ENCODE measurements around the gene FLRT2.

FLRT2 gene

DNA sequence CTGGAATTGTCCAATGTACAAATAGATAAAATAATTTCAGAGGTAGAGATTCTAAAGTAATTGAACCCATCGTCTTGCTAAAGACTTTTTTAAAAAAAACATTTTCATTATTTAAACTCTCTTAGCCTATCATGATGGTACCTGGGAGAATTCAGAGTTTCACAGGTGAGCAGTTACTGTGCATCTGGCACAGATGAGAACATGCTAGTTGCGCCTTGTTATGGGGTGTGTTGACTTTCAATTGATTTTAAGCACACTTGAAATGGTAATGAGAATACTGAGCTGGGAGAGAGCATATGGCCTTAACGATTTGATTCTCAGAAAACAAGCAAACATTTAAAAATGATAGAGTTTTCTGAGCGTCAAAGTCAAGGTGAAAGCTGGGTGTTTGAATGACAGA is 66.6 kb downstream of the FLRT2 start:
- no peak for DNase-seq (ENCODE audit: low read depth, low spot score)

GRCh38 chr14:85597701-85598100 is 67.8 kb downstream of the FLRT2 start:
- no peak for DNase-seq (ENCODE audit: low read depth, low spot score)

DNA sequence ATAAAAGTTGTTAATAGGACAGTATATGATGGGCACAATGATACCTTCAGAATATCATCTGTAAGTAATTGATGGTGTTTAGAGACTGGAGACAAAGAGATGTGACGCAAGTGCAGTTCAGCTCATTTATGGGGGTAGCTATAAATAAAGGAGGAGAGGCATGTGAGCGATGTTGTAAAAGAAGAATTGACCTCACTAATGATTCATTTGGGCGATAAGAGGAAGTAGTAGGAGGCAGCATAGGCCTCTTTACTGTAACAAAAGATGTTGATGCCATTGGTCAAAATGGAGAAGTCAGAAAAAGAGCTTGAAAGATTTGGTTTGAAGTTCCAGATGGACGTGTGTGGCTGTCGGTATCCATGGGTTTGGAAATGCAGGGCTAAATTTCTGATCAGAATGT is 70.0 kb downstream of the FLRT2 start:
- no peak for DNase-seq (ENCODE audit: low read depth, low spot score)

GRCh38 chr14:85601246-85601645 is 71.3 kb downstream of the FLRT2 start:
- DNase-seq (ENCODE audit: low read depth, low spot score), result no peak

- DNase-seq (ENCODE audit: low read depth, low spot score), result no peak
These were observed 71.7 kb downstream of the FLRT2 start for GRCh38 chr14:85601690-85602089.

DNA sequence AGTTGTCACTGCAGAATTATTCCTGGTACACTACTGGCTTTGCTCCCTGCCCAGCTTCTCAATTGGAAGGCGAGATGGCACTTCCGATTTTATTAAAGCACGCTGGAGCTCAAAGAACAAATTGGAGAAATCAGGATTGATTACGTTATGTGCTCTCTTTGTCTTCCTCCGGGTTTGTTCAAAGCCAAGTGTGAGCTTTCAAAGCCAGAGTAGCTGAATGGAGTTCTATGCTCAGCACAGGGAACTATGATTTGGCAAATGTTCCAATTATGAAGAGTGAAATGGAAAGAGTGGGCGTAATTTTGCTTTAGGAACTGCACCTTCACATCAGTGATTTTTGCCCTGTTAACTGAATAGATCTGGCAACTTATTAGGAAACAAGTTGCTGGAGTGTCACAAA is 72.4 kb downstream of the FLRT2 start:
- no peak for DNase-seq (ENCODE audit: low read depth, low spot score)

DNA sequence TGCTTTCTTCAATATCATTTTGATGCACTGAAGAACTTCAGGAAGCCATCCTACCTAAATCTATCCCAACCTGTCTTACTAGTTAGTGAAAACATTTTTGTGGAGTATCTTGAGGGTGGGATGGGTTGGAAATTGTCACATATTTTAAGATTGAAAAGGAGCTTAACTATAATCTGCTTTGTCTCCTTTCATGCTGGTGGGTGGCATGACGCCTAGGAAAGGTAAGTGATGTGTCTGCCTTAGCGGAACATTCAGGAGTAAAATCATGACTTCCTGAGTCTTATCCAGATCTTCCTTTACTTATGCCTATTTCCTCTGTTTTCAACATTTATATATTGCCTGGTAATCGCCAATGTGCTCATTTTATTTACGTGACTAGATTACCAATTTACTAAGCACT is 74.1 kb downstream of the FLRT2 start:
- no peak for DNase-seq (ENCODE audit: low read depth, low spot score)

GRCh38 chr14:85604714-85605113 is 74.8 kb downstream of the FLRT2 start:
- DNase-seq (ENCODE audit: low read depth, low spot score), result no peak

- no peak for DNase-seq (ENCODE audit: low read depth, low spot score)
These were observed 77.7 kb downstream of the FLRT2 start for GRCh38 chr14:85607651-85608081.

DNA sequence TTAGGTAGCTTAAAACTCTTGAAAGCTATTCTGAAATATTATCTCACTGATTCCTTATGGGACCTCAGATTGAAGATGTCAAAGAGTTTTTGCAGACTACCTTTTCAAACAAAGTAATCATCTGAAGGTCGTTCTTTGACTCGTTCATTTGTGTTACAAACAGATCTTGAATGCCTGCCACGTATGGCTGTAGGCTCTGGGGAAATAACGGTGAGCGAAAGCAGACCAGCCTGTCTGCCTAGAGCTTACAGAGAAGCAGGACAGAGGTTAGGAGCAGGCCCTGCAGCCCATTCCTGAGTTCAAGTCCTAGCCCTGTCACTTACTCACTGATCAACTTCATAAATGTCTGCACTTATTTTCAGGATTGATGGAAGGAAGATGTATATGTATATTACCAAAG is 83.6 kb downstream of the FLRT2 start:
- DNase-seq (ENCODE audit: low read depth, low spot score), result no peak

DNA sequence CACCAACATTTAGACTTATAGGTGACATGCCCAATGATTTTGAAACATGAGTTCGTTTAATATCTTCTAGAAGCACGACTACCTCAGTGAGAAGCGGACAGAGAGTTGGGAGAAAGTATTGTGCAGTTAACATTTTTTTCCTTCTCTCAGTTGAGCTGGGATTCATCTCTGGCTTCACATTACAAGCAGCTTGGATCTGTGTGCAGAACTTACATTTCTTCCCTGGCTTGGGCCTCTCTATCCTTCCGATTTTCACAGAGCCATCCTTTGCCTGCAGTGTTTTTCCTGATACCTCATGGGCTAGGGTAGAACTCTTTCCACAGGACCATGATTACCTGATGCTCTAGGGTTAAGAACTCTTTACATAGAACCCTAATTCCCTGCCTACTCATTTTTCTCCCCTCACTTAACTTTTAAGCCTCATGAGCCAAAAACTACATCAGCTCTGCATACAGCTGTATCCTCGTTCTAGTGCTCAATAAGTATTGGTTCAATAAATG is 86.5 kb downstream of the FLRT2 start:
- DNase-seq (ENCODE audit: low read depth, low spot score), result no peak

GRCh38 chr14:85616886-85617285 is 86.9 kb downstream of the FLRT2 start:
- no peak for DNase-seq (ENCODE audit: low read depth, low spot score)

DNA sequence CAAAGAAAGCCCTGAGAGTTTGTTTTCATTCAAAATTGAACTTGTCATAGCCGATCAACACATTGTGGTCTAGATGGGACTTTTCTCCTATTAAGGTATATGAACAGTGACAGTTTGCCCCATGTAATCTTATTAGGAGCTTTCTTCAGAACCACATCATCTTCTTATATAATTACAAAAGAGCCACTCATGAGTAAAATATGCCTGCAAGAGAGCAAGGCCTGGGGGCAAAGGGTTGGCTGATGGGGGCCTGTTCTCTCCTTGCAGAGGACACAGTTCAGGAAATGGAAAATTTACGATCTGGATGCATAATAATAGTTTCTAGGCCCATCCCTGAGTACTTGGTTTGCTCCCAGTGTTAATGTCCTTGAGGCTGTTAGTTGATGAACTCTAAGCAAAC is 87.8 kb downstream of the FLRT2 start:
- DNase-seq (ENCODE audit: low read depth, low spot score), result no peak

GRCh38 chr14:85618390-85618789 is 88.4 kb downstream of the FLRT2 start:
- no peak for DNase-seq (ENCODE audit: low read depth, low spot score)

GRCh38 chr14:85618978-85619377 is 89.0 kb downstream of the FLRT2 start:
- no peak for DNase-seq (ENCODE audit: low read depth, low spot score)

DNA sequence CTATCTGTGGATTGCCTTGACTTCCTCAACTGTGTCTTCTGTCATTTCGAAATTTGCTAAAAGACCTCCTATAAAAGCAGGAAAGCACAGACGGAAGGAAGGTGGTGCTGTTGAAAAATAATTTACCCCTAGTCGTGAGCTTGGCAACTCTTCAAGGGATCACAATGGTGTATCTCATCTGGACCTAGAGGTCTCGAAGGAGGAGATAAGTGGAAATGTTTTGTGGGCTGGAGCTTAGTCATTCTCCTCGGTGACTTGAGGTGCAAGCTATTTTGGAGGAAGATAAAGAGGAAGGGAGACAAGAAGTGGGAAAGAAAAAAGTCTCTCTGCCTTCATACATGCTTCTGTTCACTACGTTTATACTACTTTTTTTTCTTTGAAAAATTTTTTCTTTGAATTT is 89.9 kb downstream of the FLRT2 start:
- DNase-seq (ENCODE audit: low read depth, low spot score), result no peak

DNA sequence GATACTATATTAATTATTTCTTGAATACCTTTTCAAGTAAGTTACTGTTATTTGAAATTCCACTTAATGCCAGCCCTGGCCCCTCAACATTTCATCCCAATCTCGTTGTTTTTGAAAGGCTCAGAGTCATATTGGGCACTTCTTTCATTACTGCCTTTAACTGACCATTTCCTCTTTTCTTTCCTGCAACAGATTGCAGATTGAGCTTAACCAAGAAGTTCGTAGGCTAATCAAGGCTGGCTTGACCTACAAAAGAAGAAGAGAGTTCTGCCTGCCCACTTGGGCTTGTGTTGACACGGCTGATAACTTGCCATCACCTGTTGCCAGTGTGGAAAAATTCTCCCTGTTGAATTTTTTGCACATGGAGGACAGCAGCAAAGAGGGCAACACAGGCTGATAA is 91.0 kb downstream of the FLRT2 start:
- DNase-seq (ENCODE audit: low read depth, low spot score), result no peak

GRCh38 chr14:85622106-85622505 is 92.2 kb downstream of the FLRT2 start:
- DNase-seq (ENCODE audit: low read depth, low spot score), result no peak

- DNase-seq (ENCODE audit: low read depth, low spot score), result no peak
These were observed 93.2 kb downstream of the FLRT2 start for GRCh38 chr14:85622986-85623685.

DNA sequence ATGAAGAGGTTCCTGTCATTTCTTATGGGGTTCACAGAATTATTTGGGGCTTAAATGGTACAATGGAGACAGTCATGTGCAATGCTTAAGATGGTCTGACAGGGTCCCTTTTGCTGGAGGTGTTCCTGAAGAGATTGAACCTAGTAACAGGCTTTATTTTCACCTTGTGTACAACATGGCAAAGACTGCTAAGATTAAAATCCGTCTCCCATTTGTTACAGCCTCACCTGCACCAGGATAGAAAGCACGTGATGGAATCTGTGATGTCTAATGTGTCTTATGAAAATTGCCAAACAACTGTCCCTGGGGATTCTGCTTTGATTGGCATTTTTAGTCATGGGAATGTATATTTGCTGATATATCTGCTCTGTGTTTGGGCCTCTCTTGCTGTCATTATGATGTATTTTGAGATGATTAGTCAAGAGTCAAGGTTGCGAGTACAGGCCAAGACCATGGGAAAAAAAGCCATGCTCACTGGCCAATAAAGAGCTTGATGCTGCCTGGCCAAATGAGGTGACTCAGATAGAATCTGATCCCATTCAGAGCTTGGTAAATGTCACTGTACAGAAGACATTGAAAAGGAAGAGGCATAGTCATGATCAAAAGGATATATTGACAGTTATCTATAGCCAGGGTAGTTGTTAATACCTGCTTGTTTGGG is 96.1 kb downstream of the FLRT2 start:
- no peak for DNase-seq (ENCODE audit: low read depth, low spot score)

GRCh38 chr14:85634205-85634604 is 104.3 kb downstream of the FLRT2 start:
- no peak for DNase-seq (ENCODE audit: low read depth, low spot score)

- no peak for DNase-seq (ENCODE audit: low read depth, low spot score)
These were observed 114.3 kb downstream of the FLRT2 start for GRCh38 chr14:85644211-85644610.

DNA sequence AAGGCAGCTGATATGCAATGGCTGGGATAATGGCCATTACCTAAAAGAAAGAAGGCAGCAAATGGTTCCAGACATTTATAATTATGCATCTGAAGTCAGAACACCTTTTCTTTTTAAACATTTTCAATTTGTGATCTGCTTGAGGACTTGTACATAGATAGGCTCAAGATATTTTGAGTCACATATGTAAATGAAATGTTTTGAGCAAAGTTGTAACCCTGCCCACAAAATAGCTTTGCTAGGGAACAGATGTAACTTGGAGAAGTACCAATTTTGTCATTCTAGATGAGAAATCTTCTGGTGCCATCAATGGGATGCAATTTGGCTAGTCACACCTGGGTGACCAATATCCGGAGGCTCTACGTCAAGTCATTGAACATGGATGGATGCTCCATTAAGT is 123.1 kb downstream of the FLRT2 start:
- DNase-seq (ENCODE audit: low read depth, low spot score), result no peak

All from brain pericyte (primary cell).